ENCODE measurements around the gene IL1RN. TPM values are rescaled to one million over a fixed set of nuclear protein-coding genes. Genes with fewer than 3 reads are reported as not detected.

The IL1RN gene
- total and polyA plus RNA-seq, 2 of the 4 experiments (the other 2 are of a cell fraction): not detected

- dilution Hi-C loops (cut with HindIII; ENCODE audit: low sequenced_read_pairs, unreplicated experiment): no loop called here
- DNase-seq (no peak), ATAC-seq (ENCODE audit: low read depth) (no peak)
- Histone ChIP-seq H3K79me1 (ENCODE audit: low read depth in 1 of 2, low read length in 2 of 2) (no peaks in the 10 kb centered on the region), H3K14ac (replicated peaks; ENCODE audit: low read depth, low read length) (no peak overlapping the region), H3K56ac (ENCODE audit: extremely low read depth, insufficient read depth, low read length) (no peak overlapping the region), H3K4me1 (ENCODE audit: control insufficient read depth, insufficient read depth, low read length) (no peaks in the 10 kb centered on the region), H2BK5ac (ENCODE audit: low read depth, low read length, poor library complexity, severe bottlenecking) (no peak overlapping the region), H3K18ac (ENCODE audit: low read depth, low read length) (no peak overlapping the region), H3K9me3 (ENCODE audit: control insufficient read depth, insufficient read depth, low read length) (no peaks in the 10 kb centered on the region), H3K9ac (ENCODE audit: low read depth, low read length) (no peak overlapping the region), H2BK20ac (ENCODE audit: low read depth, low read length) (no peak overlapping the region), H2BK120ac (ENCODE audit: low read depth, low read length) (no peak overlapping the region), H4K20me1 (ENCODE audit: insufficient read depth, low read length) (no peaks in the 10 kb centered on the region), H3K4ac (ENCODE audit: low read depth, low read length) (no peak overlapping the region), H3K23ac (ENCODE audit: low read depth, low read length) (no peak overlapping the region), H4K8ac (ENCODE audit: low read depth in 2 of 2, low read length in 2 of 2) (no peak overlapping the region), H2AK9ac (replicated peaks; ENCODE audit: low read depth, low read length, poor library complexity) (no peak overlapping the region), H4K5ac (ENCODE audit: low read depth, low read length) (no peak overlapping the region), H3K27me3 (ENCODE audit: control insufficient read depth, insufficient read depth, low read length) (peaks cover 23% of the 10 kb centered on the region), H2AFZ (replicated peaks; ENCODE audit: low read length, poor library complexity) (no peak overlapping the region), H3K4me3 (ENCODE audit: insufficient read depth, low read depth, low read length) (no peak overlapping the region), H3K9me1 (ENCODE audit: insufficient read depth, low read length) (no peaks in the 10 kb centered on the region), H2BK15ac (ENCODE audit: low read depth, low read length) (no peak overlapping the region), H3K27ac (ENCODE audit: insufficient read depth, low read length) (no peak overlapping the region), H3K4me2 (ENCODE audit: low read depth, low read length) (no peak overlapping the region), H4K91ac (ENCODE audit: insufficient read depth, low read depth, low read length) (no peak overlapping the region), H3K36me3 (ENCODE audit: control insufficient read depth, insufficient read depth, low read length) (no peaks in the 10 kb centered on the region), H2AK5ac (ENCODE audit: low read depth, low read length) (no peak overlapping the region)
- WGBS, 2 experiments (ENCODE audit: extremely low coverage in 2 of 2, insufficient read length in 1 of 2): 100% methylated on average over 1 of the region's 6 CpGs; no CpG with 5 or more reads in 1 of the 2 experiments
- POLR2A ChIA-PET (ENCODE audit: unreplicated experiment): no interaction called here
- in situ Hi-C loops (cut with MboI; ENCODE audit: low sequenced_read_pairs): no loop called here
- CTCF ChIA-PET: no interaction called here
- TF ChIP-seq POLR2A (IDR thresholded peaks at IDR 0.05; ENCODE audit: low read depth, low read length): no peak
- no TSS peak for BruUV-seq (replicated peaks)
- intact Hi-C loops (cut with micrococcal nuclease): no loop called here
Observed at GRCh38 chr2:113124984-113125855, 2.2 kb upstream of the IL1RN start.

Data from IMR-90 (cell line).